ENCODE data around the gene TBC1D16.

- TF ChIP-seq CTCF (IDR thresholded peaks at IDR 0.05) (no peak), JUN (CRISPR knock-in tag; IDR thresholded peaks at IDR 0.05) (no peak), ESRRA (CRISPR knock-in tag; IDR thresholded peaks at IDR 0.05; ENCODE audit: borderline replicate concordance) (no peak), ZNF263 (CRISPR knock-in tag; IDR thresholded peaks at IDR 0.05; ENCODE audit: low read depth) (no peak), FOXP4 (CRISPR knock-in tag; IDR thresholded peaks at IDR 0.05) (no peak), CREM (CRISPR knock-in tag; IDR thresholded peaks at IDR 0.05) (no peak), FOXP1 (CRISPR knock-in tag; IDR thresholded peaks at IDR 0.05; ENCODE audit: borderline replicate concordance) (no peak)
- TF ChIP-seq, protein P1, sequence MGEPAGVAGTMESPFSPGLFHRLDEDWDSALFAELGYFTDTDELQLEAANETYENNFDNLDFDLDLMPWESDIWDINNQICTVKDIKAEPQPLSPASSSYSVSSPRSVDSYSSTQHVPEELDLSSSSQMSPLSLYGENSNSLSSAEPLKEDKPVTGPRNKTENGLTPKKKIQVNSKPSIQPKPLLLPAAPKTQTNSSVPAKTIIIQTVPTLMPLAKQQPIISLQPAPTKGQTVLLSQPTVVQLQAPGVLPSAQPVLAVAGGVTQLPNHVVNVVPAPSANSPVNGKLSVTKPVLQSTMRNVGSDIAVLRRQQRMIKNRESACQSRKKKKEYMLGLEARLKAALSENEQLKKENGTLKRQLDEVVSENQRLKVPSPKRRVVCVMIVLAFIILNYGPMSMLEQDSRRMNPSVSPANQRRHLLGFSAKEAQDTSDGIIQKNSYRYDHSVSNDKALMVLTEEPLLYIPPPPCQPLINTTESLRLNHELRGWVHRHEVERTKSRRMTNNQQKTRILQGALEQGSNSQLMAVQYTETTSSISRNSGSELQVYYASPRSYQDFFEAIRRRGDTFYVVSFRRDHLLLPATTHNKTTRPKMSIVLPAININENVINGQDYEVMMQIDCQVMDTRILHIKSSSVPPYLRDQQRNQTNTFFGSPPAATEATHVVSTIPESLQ (CRISPR knock-in tag; IDR thresholded peaks at IDR 0.05): no peak
Observed at GRCh38 chr17:80021600-80021999, 14.1 kb downstream of the TBC1D16 start.
